ENCODE measurements around the gene SLC25A6.
"Not testable (repeated sequence)": the region's sequence is repeated elsewhere in the genome, so short reads cannot be mapped to it uniquely, and the experiment has no call there.

Gene SLC25A6

DNA sequence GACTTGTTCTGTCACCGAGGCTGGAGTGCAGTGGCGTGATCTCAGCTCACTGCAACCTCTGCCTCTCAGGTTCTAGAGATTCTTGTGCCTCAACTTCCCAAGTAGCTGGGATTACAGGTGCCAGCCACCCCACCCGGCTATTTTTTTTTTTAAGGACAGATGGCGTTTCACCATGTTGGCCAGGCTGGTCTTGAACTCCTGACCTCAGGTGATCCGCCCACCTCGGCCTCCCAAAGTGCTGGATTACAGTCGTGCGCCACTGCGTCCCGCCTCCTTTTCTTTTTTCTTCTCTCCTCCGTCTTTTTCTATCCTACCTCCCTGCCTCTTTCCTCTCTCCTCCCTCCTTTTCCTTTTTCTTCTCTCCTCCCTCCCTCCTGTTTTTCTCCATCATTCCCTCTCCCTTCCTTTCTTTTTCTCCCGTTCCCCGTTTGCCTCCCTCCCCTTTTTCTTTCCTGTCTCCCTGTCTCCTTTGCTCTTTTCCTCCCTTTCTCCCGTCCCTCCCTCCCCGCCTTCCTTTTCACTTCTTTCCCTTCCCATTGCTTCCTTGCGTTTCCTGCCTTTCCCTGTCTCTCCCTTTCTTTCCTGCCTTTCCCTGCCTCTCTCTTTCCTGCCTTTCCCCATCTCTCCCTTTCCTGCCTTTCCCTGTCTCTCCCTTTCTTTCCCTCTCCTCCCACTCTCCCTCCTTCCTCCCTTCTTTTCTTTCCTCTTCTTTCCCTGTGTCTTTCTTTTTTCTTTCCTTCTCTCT is 2.1 kb upstream of the SLC25A6 start:
- DNase-seq: no peak
- in situ Hi-C loops (cut with MboI; ENCODE audit: low pct_unique_long_range_greater_than_20kb, low sequenced_read_pairs): no loop called here

DNA sequence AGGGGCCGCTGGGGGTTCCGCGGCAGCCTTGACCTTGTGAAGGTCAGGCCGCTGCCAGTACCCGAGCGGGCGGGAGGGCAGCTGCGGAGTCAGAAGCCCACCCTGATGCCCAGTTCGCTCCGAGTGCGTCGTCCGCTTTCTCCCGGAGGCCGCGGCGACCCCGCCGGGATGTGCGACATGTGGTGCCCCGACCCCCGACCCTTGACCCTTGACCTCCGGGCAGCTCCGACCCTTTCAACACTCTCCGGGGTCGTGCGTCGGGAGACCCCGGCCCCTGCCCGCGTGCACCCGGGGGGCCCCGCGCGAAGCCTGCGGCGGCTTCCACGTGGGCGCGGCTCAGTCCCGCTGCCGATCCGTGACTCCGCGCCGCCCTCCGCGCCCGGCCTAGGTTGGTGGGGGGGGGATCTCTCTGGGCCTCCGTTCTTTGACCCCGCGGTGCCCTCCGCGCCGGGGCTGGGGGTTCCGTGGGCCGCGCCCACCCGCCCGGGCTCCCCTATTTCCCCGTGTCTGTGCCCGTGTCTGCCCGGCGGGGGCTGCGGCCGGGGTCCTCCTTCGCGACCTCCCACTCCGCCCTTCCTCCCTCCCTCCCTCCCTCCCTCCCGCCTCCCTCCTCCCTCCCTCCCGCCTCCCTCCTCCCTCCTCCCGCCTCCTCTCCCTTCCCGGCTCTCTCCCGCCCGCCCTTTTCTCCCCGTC is 609 bp upstream of the SLC25A6 start:
- DNase-seq: no peak
- in situ Hi-C loops (cut with MboI; ENCODE audit: low pct_unique_long_range_greater_than_20kb, low sequenced_read_pairs): no loop called here

- DNase-seq: no peak
- in situ Hi-C loops (cut with MboI; ENCODE audit: low pct_unique_long_range_greater_than_20kb, low sequenced_read_pairs): no loop called here
These were observed 575 bp downstream of the SLC25A6 start for GRCh38 chrX:1391370-1391706.

- in situ Hi-C loops (cut with MboI; ENCODE audit: low pct_unique_long_range_greater_than_20kb, low sequenced_read_pairs): no loop called here
- no peak for DNase-seq
These were observed 1.1 kb downstream of the SLC25A6 start for GRCh38 chrX:1390621-1391369.

DNA sequence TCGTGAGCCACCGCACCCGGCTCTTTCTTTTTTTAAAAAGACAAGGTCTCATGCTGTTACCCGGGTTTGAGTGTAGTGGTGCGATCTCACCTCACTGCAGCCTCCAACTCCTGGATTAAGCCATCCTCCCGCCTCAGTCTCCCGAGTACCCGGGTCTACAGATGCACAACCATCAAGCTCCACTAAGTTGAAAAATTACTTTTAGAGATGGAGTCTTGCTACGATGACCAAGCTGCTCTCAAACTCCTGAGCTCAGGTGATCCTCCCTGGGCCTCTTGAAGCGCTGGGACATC is 2.0 kb downstream of the SLC25A6 start:
- in situ Hi-C loops (cut with MboI; ENCODE audit: low pct_unique_long_range_greater_than_20kb, low sequenced_read_pairs): no loop called here
- no peak for DNase-seq

- in situ Hi-C loops (cut with MboI; ENCODE audit: low pct_unique_long_range_greater_than_20kb, low sequenced_read_pairs): no loop called here
- no peak for DNase-seq
These were observed 2.5 kb downstream of the SLC25A6 start for GRCh38 chrX:1389181-1389992.

DNA sequence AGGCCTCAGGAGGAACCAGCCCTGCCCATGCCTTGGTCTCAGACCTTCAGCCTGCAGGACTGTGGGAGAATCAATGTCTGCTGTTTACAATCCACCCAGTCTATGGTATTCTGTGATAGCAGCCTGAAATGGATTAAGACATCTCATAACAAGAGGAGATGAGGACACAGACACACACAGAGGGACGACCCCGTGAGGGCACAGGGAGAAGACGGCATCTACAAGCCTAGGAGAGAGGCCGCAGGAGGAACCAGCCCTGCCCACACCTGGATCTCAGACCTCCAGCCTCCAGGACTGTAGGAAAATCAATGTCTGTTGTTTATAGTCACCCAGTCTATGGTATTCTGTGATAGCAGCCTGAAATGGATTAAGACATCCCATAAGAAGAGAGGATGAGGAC is 3.3 kb downstream of the SLC25A6 start:
- in situ Hi-C loops (cut with MboI; ENCODE audit: low pct_unique_long_range_greater_than_20kb, low sequenced_read_pairs): no loop called here
- DNase-seq: no peak

DNA sequence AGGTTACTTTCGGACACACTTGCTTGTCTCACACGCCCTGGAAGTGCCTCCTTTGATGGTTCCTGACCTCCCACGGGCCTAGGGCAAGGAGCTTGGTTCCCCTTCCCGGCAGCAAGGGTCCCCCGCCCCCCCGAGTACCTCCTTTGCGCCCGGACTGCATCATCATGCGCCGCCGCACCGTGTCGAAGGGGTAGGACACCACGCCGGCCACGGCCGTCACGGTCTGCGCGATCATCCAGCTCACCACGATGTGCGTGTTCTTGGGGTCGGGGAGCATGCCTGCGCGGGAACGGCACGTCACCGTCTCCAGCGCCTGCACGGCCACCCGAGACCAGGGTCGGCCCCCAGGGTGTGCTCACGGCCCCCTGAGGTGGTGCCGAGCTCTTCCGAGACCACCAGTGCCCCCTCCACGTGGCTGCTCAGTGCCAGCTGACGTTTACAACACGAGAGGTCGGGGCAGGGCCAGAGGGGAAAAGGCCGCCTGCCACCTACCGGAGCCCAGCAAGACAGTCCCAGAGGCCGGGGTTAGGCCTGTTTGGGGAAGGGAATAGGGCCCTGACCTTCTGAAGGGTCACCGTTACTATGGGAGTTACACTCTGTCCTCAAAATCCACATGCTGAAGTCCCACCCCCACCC is 4.7 kb downstream of the SLC25A6 start:
- no peak for DNase-seq
- in situ Hi-C loops (cut with MboI; ENCODE audit: low pct_unique_long_range_greater_than_20kb, low sequenced_read_pairs): no loop called here

DNA sequence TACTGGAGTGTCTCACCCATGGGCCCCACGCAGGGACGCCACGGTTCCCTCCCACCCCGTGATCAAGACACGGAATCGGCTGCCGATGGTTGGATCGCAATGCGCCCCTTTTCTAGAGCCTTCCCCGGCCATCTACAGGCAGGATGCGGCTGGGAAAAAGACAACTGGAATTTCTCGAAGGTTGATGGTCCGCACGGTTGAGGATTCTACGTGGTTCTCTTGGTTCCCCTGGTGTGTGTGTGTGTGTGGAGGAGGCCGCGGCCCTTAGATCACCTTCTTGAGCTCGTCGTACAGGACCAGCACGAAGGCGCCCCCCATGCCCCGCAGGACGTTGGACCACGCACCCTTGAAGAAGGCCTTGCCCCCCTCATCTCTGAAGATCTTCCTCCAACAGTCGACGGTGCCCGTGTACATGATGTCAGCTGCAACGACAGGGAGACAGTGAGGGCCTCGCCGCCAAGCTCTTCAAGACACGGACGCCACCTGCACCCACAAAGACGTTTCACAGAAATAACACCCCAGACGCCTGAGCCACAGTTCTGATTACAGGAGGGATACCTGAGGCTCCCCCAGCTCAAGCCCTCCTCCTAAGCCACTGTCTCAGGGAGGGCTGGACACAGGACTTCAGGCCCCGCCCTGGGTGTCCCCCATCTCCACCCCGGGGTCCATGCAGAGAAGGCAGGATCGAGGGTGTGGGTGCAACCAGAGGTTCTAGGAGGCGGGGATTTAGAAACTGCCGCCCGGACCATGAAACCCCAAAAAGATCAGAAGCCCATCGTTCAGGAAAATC is 5.4 kb downstream of the SLC25A6 start:
- no peak for DNase-seq
- in situ Hi-C loops (cut with MboI; ENCODE audit: low pct_unique_long_range_greater_than_20kb, low sequenced_read_pairs): no loop called here

- no peak for DNase-seq
- in situ Hi-C loops (cut with MboI; ENCODE audit: low pct_unique_long_range_greater_than_20kb, low sequenced_read_pairs): no loop called here
These were observed 6.4 kb downstream of the SLC25A6 start for GRCh38 chrX:1385253-1386223.

DNA sequence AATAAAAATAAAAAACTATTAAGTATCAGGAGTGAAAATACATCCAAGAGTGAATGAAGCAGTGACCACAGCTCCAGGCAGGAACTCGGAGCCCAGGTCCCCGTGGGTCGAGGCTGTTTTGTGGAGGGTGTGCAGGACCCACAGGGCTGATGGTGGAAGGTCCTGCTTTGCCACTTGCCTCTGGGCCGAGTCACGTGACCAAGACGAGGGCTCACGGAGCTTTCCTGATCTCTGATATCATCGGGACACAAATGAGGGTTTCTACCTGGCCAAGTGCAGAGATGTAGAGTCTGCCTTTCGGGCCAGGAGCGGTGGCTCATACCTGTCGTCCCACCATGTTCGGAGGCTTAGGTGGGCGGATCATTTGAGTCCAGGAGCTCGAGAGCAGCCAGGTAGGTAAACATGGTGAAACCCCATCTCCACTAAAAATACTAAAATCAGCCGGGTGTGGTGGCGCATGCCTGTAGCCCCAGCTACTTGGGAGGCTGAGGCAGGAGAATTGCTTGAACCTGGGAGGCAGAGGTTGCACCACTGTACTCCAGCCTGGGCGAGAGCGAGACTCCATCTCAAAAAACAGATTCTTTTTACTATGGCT is 7.2 kb downstream of the SLC25A6 start:
- in situ Hi-C loops (cut with MboI; ENCODE audit: low pct_unique_long_range_greater_than_20kb, low sequenced_read_pairs): no loop called here
- DNase-seq: no peak

DNA sequence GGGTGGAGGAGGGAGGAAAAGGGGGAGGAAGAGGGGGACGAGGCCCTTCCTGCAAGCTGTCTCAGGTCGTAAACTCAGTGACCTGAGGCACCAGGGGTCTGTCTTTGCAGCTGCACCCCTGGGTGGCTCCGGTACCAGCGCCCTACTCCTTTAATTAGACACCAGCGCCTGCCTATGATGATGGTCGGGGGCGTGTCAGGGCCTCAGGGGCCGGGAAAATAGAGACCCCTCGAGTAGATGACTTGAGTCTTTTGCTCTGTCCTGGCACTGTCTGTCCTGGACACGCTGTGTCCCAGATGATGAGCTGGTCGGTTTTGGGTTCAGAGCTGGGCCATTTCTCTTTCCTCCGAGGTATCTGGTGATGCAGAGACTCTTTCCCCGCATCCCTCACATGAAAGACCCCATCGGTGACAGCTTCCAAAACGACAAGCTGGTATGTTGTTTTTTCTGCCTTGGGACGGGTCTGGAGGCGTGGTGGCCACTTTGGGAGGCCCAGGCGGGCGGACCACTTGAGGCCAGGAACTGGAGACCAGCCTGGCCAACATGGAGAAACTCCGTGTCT is 11.2 kb downstream of the SLC25A6 start:
- in situ Hi-C loops (cut with MboI; ENCODE audit: low pct_unique_long_range_greater_than_20kb, low sequenced_read_pairs): no loop called here
- peak; percentile 68 for DNase-seq

- DNase-seq: no peak
- in situ Hi-C loops (cut with MboI; ENCODE audit: low pct_unique_long_range_greater_than_20kb, low sequenced_read_pairs): no loop called here
These were observed 13.6 kb downstream of the SLC25A6 start for GRCh38 chrX:1378306-1378759.

GRCh38 chrX:1368385-1368698 is 23.6 kb downstream of the SLC25A6 start:
- in situ Hi-C loops (cut with MboI; ENCODE audit: low pct_unique_long_range_greater_than_20kb, low sequenced_read_pairs): no loop called here
- DNase-seq: no peak

GRCh38 chrX:1366363-1366762 is 25.6 kb downstream of the SLC25A6 start:
- DNase-seq; in situ Hi-C loops (cut with MboI; ENCODE audit: low pct_unique_long_range_greater_than_20kb, low sequenced_read_pairs): not testable (repeated sequence)

DNA sequence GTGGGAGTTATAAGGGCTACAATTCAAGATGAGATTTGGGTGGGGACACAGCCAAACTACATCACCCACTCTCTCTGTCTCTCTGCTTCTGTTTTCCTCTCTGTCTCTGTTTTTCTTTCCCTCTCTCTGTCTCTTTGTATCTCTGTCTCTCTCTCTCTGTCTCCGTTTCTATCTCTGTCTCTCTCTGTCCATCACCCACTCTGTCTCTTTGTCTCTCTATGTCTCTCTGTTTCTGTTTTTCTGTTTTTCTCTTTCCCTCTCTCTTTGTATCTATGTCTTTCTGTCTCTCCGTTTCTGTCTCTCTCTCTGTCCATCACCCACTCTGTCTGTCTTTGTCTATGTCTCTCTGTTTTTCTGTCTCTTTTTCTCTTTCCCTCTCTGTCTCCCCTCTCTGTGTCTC is 30.0 kb downstream of the SLC25A6 start:
- DNase-seq: no peak
- in situ Hi-C loops (cut with MboI; ENCODE audit: low pct_unique_long_range_greater_than_20kb, low sequenced_read_pairs): no loop called here

GRCh38 chrX:1361275-1361674 is 30.6 kb downstream of the SLC25A6 start:
- DNase-seq: no peak
- in situ Hi-C loops (cut with MboI; ENCODE audit: low pct_unique_long_range_greater_than_20kb, low sequenced_read_pairs): no loop called here
